Fibroblast of skin of scalp (primary cell): Measurements from ENCODE around the gene SMAD6.
"Not testable (repeated sequence)": the region's sequence is repeated elsewhere in the genome, so short reads cannot be mapped to it uniquely, and the experiment has no call there.

Source experiments
- DNase-seq: peaks from one replicate; pipeline ENCODE4 v3.0.0-alpha.2; 2013

The SMAD6 gene

DNA sequence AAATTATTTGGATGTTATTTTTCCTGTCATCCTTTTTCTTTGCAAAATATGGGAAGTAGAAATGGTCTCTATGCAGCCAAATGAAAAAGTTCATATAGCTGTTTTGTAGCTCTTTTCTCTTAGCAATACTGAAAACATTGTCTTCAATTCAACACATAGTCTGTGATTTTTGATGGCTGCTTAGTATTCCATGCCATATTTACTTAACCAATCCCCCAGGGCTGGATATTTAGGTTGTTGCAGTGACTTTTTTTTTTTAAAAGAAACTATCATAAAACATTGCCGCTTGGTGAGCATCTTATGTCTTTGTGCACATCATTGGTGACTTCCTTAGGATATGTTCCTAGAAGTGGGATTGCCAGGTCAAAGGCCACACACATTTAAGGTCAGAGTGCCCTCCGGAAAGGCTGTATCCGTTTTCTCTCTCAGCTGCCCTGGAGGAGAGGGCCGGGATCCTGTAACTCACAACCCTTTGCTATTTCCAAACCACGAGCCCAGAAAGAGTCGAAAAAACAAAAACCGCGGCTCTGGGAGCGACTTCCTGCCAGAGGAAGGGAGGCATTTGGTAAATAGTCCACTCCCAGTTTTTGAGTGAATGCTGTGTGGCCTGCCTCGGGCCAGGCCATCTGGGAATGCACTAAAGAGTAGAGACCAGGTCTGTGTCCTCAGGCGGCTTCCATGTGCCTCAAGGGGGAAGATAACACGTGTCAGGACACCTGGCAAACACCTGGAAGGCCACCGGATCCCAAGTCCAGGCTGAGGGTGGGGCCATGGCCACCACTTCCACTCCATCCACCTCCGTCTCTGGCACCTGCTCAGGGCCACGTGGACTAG, 41.9 kb downstream of the SMAD6 start:
- DNase-seq: no peak

- no peak for DNase-seq
Observed at GRCh38 chr15:66744610-66745279, 42.7 kb downstream of the SMAD6 start.

DNA sequence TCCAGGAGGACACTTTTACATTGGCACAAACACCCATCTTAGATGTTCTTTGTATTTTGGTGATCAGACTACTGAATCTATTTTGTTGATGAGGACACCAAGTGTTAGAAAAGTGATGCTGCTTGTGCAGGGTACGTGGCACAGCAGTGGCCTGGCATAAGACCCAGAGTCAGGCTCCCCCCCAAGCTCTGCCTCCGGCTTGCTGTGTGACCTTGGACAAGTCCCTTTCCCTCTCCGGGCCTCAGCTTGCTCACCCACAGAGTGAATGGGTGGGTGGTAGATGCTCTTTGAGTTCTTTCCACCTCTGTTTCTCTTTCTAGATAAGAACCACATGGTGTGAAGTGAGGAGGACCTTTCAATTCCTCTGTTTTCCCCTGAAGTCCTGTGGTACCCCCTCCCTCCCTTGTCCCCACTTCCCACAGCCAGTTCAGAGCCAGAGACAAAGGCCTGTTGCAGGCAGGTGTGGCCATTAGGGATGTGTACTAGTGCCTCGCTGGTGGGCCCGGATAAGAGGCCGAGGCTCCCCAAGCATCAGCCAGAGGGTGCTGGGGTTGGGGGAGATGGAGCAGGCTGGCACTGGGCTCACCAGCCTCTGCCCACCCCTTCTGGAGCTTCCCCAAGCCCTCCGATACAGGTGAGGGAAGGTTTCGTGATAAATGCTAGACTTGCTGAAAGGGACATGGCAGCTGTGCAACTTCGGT, 43.6 kb downstream of the SMAD6 start:
- DNase-seq: no peak

DNA sequence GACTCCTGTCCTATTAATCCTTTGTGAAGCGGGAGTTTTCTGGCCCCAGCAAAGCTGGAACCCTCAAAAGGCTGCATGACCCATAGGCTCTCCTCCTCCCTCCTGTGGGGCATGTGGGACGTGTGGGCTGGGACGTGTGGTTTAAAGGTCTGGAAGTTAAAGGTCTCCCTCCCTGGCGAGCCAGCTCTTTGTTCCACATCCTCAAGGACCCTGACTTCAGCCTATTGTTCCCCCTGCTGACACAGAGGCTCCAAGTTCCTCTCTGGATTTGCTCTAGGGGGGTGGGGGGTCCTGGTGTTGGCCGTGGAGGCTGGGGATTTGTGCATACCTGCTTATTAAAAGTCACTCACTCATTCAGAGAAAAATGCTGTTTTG, 44.2 kb downstream of the SMAD6 start:
- DNase-seq: no peak

GRCh38 chr15:66747223-66747622, 45.2 kb downstream of the SMAD6 start:
- DNase-seq: no peak

- peak; percentile 81 for DNase-seq
Observed at GRCh38 chr15:66747886-66748707, 46.1 kb downstream of the SMAD6 start.

DNA sequence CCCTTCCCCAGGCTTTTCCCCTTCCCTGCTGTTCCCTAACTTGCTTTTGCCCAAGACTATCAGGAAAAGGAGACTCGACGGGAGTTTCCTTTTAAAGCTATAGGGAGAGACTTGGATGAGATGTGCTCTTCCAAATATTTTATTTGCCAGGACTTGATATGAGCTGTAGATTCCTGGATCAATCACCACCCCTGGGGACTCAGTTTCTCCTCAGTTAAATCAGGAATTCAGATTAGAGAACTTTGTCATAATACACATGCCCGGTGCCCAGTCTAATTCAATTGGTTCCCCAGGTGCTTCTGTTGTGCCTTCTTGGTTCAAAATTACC, 46.6 kb downstream of the SMAD6 start:
- DNase-seq: no peak

GRCh38 chr15:66749841-66750575, 48.0 kb downstream of the SMAD6 start:
- DNase-seq: peak; percentile 51

GRCh38 chr15:66750609-66751008, 48.6 kb downstream of the SMAD6 start:
- DNase-seq: no peak

DNA sequence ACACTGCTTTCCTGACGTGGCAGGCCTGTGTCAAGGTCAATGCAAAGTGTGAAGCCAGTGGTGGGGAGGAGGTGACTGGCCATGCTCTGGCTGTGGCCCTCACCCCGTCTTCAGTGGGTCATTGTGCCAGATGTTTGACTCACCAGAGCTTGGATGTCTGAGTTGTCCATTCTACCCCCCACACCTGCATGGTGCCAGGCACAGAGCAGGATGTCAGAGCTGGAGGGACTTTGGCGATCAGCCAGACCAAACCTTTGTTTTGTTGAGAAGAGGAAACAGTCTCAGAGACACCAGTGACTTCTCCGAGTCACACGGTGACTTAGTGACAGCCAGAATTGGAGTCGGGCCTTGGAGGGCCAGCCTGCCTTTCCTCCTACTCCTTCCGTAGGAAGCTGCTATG, 49.5 kb downstream of the SMAD6 start:
- no peak for DNase-seq

GRCh38 chr15:66752078-66752477, 50.0 kb downstream of the SMAD6 start:
- DNase-seq: no peak

DNA sequence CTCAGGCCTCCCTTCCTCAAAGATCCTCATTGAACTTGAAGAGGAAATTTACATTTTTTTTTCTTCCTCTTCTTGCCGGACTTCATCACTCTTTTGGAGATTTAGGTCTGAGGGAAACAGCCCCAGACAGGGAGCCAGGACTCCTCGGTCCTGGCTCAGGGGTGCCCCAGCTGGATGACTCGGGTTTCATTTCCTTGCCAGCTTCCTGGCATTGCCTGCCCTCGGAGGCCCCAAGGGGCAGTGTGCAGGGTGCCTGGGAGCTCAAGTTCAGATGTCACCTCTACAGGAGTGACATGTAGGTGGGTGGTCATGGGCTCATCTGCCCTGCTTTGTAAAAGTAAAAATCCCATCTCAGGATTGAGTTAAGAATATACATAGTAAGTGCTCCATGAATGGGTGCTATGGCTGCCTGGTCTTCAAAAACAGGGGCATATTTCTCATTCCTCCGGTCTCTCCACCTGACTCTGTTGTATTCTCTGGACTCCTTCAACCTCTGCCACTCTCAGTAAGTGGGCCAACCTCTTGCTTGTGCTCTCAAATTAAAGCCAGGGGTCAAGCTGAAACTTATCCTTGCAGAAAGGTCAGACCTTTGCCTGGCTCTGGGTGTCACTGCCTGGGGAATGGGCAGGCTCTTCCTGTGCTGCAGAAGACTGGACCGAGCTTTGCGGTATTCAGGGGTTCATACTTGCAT, 51.8 kb downstream of the SMAD6 start:
- no peak for DNase-seq

DNA sequence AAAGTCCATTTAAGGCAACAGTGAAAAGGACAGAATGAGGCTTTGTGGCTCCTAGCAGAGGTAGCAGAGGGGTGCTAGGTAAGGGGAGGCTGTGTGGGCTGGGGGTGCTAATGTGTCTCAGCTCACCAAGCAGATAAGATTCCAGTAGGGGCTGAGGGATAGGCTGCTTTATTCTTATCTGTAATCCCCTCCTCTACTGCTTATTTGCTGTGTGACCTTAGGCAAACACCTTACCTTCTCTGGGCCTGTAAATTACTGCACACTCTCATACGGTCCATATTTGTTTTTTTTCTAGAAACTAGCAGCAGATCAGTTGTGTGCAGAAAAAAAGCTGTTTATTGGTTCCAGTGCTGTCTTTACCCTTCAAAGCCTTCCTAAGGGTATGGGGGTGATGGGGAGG, 52.8 kb downstream of the SMAD6 start:
- no peak for DNase-seq

DNA sequence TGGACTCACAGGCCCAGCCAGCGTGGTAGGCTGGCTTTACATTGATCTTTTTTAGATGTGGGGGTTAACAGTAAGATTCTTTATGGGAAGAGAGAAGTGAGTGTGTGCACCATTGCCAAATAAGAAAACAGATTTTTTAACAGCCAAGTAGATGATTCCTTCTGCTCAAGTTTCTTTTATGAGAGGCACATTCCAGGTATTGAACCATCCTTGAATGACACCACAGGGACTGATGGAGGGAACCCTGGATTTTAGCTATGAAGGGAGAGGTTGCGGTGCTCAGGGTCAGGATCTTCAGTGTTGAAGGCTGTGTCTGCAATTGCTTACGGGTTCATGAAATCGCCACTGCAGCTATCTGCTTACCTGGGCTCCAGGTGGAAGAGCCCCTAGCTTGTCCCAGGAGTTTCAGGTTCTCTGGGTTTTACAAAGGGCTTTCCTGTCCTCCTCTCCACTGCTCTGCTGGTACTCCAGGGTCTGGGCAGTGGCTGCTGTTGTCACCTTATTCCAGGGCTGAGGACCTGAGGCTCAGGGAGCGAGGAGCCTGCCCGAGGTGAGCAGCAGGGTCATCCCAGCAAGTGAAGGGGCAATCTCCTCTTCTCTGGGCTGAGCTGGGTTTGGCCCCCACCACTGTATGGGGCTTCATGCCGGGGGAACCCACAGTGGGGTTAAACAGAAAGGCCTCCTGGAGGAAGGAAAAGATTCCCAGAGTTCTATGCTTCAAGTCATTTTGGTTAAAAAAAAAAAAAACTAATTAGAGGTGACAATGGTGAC, 53.4 kb downstream of the SMAD6 start:
- DNase-seq: no peak

GRCh38 chr15:66756295-66756694, 54.3 kb downstream of the SMAD6 start:
- DNase-seq: no peak

DNA sequence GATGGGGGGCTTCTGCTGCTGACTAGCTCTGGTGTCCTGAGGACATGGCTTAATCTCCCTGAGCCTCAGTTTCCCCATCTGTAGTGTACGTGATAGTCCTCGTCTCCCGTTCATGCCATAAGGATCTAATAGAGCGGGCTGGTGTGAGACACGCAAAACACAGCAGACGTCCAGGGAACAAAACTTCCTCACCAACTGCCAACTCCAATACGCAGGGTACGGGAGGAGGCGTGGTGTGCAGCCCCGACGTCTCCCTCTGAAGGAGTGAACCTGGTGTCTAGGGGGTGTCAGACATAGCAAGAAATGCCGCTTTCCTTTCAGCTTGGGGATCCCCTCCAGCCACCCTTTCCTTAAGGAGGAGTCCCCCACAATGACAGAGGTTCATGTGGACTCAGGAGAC, 55.0 kb downstream of the SMAD6 start:
- no peak for DNase-seq

DNA sequence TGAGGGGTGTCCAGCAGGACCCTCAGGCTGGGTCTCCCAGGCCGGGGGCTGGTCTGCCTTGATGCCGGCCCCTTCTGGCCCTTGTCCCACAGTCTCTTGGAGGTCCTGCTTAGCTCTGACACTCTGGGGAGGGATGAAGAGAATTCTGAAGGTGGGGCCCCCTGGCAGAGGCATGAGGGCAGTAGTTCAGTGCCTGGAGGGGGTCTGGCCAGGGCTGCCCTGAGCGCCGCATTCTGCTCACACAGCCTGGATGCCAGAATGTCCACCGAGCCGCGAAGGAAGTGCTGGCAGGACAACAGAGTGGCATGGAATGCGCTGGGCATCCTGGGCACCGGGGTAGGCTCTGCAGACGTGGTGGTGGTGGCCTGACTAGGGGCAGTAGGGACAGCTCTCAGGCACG, 55.5 kb downstream of the SMAD6 start:
- DNase-seq: no peak

DNA sequence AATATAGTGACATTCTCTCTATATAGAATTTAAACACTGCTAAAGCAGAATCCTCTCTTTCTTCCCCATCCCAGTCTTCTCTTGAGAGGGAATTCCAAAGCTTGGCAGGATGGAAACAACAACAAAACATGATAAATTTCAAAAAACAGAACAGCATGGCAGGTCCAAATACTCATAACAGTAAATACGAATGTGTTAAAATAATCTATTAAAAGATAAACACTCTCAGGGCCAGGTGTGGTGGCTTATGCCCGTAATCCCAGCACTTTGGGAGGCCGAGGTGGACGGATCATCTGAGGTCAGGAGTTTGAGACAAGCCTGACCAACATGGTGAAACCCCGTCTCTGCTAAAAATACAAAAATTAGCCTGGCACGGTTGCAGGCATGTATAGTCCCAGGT, 56.2 kb downstream of the SMAD6 start:
- DNase-seq: not testable (repeated sequence)

DNA sequence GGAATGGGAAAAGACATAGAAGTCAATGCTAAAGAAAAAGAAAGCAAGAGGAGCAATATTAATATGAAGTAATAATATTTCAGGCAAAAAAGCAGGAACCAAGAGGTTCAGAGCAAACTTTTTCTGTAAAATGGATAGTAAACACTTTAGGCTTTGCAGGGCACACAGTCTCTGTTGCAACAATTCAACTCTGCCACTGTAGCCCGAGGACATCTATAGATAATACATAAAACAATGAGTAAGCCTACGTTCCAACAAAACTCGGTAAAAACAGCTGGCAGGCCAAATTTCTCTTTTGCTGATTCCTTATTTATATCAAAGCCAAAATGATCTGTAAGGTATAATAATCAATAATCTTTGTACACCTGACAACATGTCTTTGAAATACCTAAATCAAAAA, 56.8 kb downstream of the SMAD6 start:
- DNase-seq: no peak

DNA sequence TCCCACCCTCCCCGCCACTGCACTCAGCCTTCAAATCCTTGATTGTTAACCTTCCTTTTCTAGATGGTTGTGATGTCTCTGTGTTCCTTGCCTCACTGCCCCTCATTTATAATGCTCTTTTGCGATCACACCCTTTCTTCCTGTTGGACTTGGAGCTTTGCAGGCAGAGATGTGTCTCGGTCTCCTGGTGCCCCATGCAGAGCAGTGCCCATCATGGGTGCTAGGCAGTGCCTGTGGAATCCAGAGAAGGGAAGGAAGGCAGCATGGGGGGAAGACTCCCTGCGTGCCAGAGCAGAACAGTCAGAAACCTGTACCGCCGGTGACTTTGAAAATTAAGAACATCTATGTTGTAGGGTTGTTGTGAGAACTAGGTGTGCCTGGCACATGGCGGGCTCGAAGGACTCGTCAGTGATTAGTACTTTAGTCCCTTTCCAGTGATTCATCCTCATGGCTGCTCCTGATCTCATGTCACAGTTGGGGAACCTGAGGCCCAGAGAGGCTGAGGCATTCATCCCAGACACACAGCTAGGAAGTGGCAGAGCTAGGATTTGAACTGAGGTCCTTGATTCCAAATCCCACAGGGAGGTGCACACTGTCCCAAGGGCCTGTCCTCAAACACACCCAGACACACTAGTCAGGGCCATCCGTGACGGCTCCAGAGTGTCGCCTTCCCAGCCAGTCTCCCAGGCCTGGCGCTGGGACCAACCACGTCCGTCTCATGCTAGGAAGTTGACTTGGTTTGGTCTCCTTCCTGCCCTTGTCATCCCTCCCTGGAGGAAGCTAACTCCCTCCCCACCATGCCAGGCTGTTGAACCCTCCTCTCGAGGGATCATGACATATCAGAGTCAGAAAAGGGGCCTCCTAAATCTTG, 58.3 kb downstream of the SMAD6 start:
- no peak for DNase-seq
